ENCODE results near the gene EIF4A2. TPM values are rescaled to one million over a fixed set of nuclear protein-coding genes. Genes with fewer than 3 reads are reported as not detected.

EIF4A2 gene
- total and polyA plus RNA-seq, 10 of the 15 experiments (the other 5 are each of a cell fraction or from before 2014, with no cell fraction given), result 154 to 680 (median 259) TPM

DNA sequence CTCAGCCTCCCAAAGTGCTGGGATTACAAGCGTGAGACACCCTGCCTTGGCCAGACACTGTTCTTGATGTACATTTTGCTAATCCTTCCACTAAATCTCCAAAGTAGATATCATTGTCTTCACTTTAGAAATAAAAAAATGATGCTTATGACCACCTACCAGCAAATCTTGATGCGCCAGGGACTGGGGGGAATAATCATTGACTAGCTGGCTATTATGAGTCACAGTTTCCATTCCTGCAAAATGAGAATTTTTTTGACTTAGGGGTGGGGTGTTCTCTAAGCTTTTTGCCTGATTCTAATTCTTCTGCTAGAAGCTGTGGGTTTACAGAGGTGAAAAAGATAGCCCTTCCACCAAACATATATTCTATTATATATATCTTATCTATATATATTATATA is 40.0 kb downstream of the EIF4A2 start:
- no peak overlapping the region for H3K27ac ChIP-seq (ENCODE audit: control insufficient read depth, insufficient read depth)
- H4K20me1 ChIP-seq (ENCODE audit: control insufficient read depth, insufficient read depth), result peaks cover 4% of the 10 kb centered on the region; the same call in 1 of the 2 replicates
- SMC1A ChIA-PET (ENCODE audit: uncharacterized antibody, unreplicated experiment), result interaction anchor here (1.3 kb wide), 1 partner anchor 18 kb away, joined by 3 read pairs; no protein-coding TSS in a partner anchor
- no peak overlapping the region for H2AFZ ChIP-seq (ENCODE audit: control insufficient read depth, low read depth, low read length)
- no peak overlapping the region for H3K9ac ChIP-seq (ENCODE audit: control insufficient read depth, insufficient read depth, low read length)
- H3K4me2 ChIP-seq (ENCODE audit: control insufficient read depth, insufficient read depth), result no peak overlapping the region
- DNase-seq (ENCODE audit: low read depth, low spot score) (no peak), FAIRE-seq (no peak), ATAC-seq (no peak)
- H3K4me1 ChIP-seq (ENCODE audit: control insufficient read depth, insufficient read depth, low read length), result no peaks in the 10 kb centered on the region
- peaks cover 5 to 18% of the 10 kb centered on the region in 2 experiments for H3K27me3 ChIP-seq (replicated peaks in 1 of 2; ENCODE audit: control insufficient read depth in 2 of 2, insufficient read depth in 2 of 2, low read length in 1 of 2)
- intact Hi-C loops (cut with micrococcal nuclease; ENCODE audit: unreplicated experiment) (no loop called here), in situ Hi-C loops (cut with MboI) (loop anchor here (5.0 kb wide), 1 partner anchor 206 kb away; no protein-coding TSS in a partner anchor)
- TF ChIP-seq NFYB (IDR thresholded peaks at IDR 0.05; ENCODE audit: insufficient read depth, low read depth, low read length) (no peak), JUNB (IDR thresholded peaks at IDR 0.05) (no peak), IKZF1 (conservative IDR thresholded peaks at IDR 0.05) (no peak), SRF (IDR thresholded peaks at IDR 0.05; ENCODE audit: low read depth in 2 of 2, low read length in 2 of 2) (no peak)
- TF ChIP-seq, protein P1, sequence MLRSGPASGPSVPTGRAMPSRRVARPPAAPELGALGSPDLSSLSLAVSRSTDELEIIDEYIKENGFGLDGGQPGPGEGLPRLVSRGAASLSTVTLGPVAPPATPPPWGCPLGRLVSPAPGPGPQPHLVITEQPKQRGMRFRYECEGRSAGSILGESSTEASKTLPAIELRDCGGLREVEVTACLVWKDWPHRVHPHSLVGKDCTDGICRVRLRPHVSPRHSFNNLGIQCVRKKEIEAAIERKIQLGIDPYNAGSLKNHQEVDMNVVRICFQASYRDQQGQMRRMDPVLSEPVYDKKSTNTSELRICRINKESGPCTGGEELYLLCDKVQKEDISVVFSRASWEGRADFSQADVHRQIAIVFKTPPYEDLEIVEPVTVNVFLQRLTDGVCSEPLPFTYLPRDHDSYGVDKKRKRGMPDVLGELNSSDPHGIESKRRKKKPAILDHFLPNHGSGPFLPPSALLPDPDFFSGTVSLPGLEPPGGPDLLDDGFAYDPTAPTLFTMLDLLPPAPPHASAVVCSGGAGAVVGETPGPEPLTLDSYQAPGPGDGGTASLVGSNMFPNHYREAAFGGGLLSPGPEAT (IDR thresholded peaks at IDR 0.05; ENCODE audit: low read depth), result no peak
- TF ChIP-seq, protein P2, sequence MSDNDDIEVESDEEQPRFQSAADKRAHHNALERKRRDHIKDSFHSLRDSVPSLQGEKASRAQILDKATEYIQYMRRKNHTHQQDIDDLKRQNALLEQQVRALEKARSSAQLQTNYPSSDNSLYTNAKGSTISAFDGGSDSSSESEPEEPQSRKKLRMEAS (IDR thresholded peaks at IDR 0.05; ENCODE audit: low read depth, low read length), result no peak
- POLR2A ChIA-PET, result no interaction called here
- H3K36me3 ChIP-seq (ENCODE audit: control insufficient read depth in 2 of 2, insufficient read depth in 2 of 2, low read length in 1 of 2), result no peaks in the 10 kb centered on the region
- RAD21 ChIA-PET (ENCODE audit: unreplicated experiment), result interaction anchor here (3.4 kb wide), 1 partner anchor 207 kb away, joined by 45 read pairs; no protein-coding TSS in a partner anchor
- no peak overlapping the region for H3K4me3 ChIP-seq
- no TSS peak for BruUV-seq (replicated peaks)
- H3K79me2 ChIP-seq (ENCODE audit: control insufficient read depth, insufficient read depth, low read length), result no peaks in the 10 kb centered on the region
- WGBS (ENCODE audit: insufficient coverage, insufficient replicate concordance, low lambda C conversion rate, missing lambda C conversion rate), result 21% methylated on average over 2 of the region's 2 CpGs
- CTCF ChIA-PET, result interaction anchor here (0.6 to 9.3 kb wide), 2 partner anchors 199 to 208 kb away, joined by 3 to 183 read pairs; partner anchors contain the start of gene AHSG
- H3K9me3 ChIP-seq (replicated peaks; ENCODE audit: control insufficient read depth, insufficient read depth, low read length), result no peaks in the 10 kb centered on the region

All from GM12878 (cell line).